Measurements from ENCODE around the gene HNRNPK.
A peak's percentile ranks its signal among the peaks of the same experiment; 100 is the strongest.

Gene HNRNPK

GRCh38 chr9:83940590-83941303 lies 39.3 kb downstream of the HNRNPK start:
- no peak for DNase-seq (ENCODE audit: low read depth)
- H3K4me3 ChIP-seq (ENCODE audit: low read depth, low read length): no peak overlapping the region
- in situ Hi-C loops (cut with HindIII; ENCODE audit: low sequenced_read_pairs): loop anchor here (25.0 kb wide), 1 partner anchor 322 kb away; no protein-coding TSS in a partner anchor
- TF ChIP-seq CTCF (IDR thresholded peaks at IDR 0.05; ENCODE audit: low read depth, low read length, missing control alignments): no peak

- TF ChIP-seq CTCF (IDR thresholded peaks at IDR 0.05; ENCODE audit: low read depth, low read length, missing control alignments): peak; percentile 56
- DNase-seq (ENCODE audit: low read depth): peak; percentile 39
Measured at GRCh38 chr9:83937861-83938455, 42.1 kb downstream of the HNRNPK start.

GRCh38 chr9:83936523-83936922 lies 43.5 kb downstream of the HNRNPK start:
- TF ChIP-seq CTCF (IDR thresholded peaks at IDR 0.05; ENCODE audit: low read depth, low read length, missing control alignments): no peak
- in situ Hi-C loops (cut with HindIII; ENCODE audit: low sequenced_read_pairs): loop anchor here (25.0 kb wide), 1 partner anchor 326 kb away; no protein-coding TSS in a partner anchor
- H3K4me3 ChIP-seq (ENCODE audit: low read depth, low read length): no peak overlapping the region
- no peak for DNase-seq (ENCODE audit: low read depth)

More at GRCh38 chr9:83937861-83938455, 42.1 kb downstream of the HNRNPK start:
- in situ Hi-C loops (cut with HindIII; ENCODE audit: low sequenced_read_pairs): loop anchor here (25.0 kb wide), 1 partner anchor 324 kb away; no protein-coding TSS in a partner anchor
- H3K4me3 ChIP-seq (ENCODE audit: low read depth, low read length): no peak overlapping the region

- no peak overlapping the region for H3K4me3 ChIP-seq (ENCODE audit: low read depth, low read length)
- in situ Hi-C loops (cut with HindIII; ENCODE audit: low sequenced_read_pairs): loop anchor here (25.0 kb wide), 1 partner anchor 327 kb away; no protein-coding TSS in a partner anchor
- peak; percentile 82 for DNase-seq (ENCODE audit: low read depth)
- no peak for TF ChIP-seq CTCF (IDR thresholded peaks at IDR 0.05; ENCODE audit: low read depth, low read length, missing control alignments)
Measured at GRCh38 chr9:83935276-83935935, 44.6 kb downstream of the HNRNPK start.

GRCh38 chr9:83934569-83935275 lies 45.3 kb downstream of the HNRNPK start:
- no peak overlapping the region for H3K4me3 ChIP-seq (ENCODE audit: low read depth, low read length)
- no peak for DNase-seq (ENCODE audit: low read depth)
- in situ Hi-C loops (cut with HindIII; ENCODE audit: low sequenced_read_pairs): loop anchor here (25.0 kb wide), 1 partner anchor 328 kb away; no protein-coding TSS in a partner anchor
- TF ChIP-seq CTCF (IDR thresholded peaks at IDR 0.05; ENCODE audit: low read depth, low read length, missing control alignments): no peak

- DNase-seq (ENCODE audit: low read depth): no peak
- no peak for TF ChIP-seq CTCF (IDR thresholded peaks at IDR 0.05; ENCODE audit: low read depth, low read length, missing control alignments)
- in situ Hi-C loops (cut with HindIII; ENCODE audit: low sequenced_read_pairs): loop anchor here (25.0 kb wide), 1 partner anchor 329 kb away; no protein-coding TSS in a partner anchor
- no peak overlapping the region for H3K4me3 ChIP-seq (ENCODE audit: low read depth, low read length)
Measured at GRCh38 chr9:83933790-83934189, 46.2 kb downstream of the HNRNPK start.

Data from astrocyte of the cerebellum (primary cell).